22Rv1 (cell line): Measurements from ENCODE around the gene MAPK1.
"Not testable (repeated sequence)": the region's sequence is repeated elsewhere in the genome, so short reads cannot be mapped to it uniquely, and the experiment has no call there.

Experiments used
- ZFX ChIP-seq: fragments of 450-650 bp; IDR thresholded peaks from 2 replicates; pipeline ENCODE4 v1.6.1; 2017; ENCODE audit warnings: antibody characterized with exemption, borderline replicate concordance
- TF ChIP-seq, protein P1 (sequence below): fragments of 450-650 bp; IDR thresholded peaks from 2 replicates; pipeline ENCODE4 v1.5.1; 2017; ENCODE audit warnings: mild to moderate bottlenecking

DNA sequence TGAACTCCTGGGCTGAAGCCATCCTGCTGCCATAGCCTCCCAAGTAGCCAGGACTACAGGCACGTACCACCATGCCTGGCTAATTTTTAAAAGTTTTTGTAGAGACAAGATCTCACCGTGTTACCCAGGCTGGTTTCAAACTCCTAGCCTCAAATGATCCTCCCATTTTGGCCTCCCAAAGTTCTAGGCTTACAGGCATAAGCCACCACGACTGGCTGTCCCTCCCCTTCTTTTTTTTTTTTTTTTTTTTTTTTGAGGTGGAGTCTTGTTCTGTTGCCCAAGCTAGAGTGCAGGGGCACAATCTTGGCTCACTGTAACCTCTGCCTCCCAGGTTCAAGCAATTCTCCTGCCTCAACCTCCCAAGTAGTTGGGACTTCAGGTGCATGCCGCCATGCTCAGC is 7.5 kb upstream of the MAPK1 start:
- TF ChIP-seq, protein P1, sequence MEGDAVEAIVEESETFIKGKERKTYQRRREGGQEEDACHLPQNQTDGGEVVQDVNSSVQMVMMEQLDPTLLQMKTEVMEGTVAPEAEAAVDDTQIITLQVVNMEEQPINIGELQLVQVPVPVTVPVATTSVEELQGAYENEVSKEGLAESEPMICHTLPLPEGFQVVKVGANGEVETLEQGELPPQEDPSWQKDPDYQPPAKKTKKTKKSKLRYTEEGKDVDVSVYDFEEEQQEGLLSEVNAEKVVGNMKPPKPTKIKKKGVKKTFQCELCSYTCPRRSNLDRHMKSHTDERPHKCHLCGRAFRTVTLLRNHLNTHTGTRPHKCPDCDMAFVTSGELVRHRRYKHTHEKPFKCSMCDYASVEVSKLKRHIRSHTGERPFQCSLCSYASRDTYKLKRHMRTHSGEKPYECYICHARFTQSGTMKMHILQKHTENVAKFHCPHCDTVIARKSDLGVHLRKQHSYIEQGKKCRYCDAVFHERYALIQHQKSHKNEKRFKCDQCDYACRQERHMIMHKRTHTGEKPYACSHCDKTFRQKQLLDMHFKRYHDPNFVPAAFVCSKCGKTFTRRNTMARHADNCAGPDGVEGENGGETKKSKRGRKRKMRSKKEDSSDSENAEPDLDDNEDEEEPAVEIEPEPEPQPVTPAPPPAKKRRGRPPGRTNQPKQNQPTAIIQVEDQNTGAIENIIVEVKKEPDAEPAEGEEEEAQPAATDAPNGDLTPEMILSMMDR, result not testable (repeated sequence)
- not testable (repeated sequence) for TF ChIP-seq ZFX
